ENCODE measurements around the gene STMP1. TPM values are rescaled to one million over a fixed set of nuclear protein-coding genes. Genes with fewer than 3 reads are reported as not detected.

The STMP1 gene
- total RNA-seq, 1 donor from 2014 or later: 36.2 TPM

DNA sequence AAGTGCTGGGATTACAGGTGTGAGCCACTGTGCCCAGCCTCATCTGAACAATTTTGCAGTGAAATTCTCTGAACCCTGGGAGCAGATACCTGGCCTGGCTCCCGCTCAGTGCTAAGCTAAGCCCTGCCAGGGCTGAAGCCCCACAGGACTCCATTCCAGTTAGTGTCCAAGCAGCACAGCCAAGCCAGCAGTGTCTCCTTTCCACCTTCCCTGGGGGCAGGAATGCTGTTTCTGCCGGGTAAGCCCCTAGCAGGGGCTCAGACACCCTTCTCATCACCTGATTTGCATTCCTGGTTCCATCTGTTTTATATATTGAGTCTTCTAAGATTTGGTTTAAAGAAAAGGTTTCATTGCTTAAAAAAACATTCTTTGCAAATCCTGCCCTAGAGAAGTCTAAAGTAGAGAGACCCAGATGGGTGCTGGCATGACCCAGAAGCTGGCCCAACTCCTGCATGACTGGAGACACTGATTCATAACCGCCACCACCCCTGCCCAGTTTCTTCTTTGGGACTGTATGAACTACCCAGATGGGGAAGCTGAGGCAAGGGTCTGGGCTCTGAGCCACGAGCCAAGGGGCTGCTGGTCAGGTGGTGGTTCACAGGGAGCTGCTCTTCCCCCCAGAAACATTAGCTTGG is 51.6 kb downstream of the STMP1 start:
- intact Hi-C loops (cut with DNase I): no loop called here
- no peak for ATAC-seq
- no peak for DNase-seq (ENCODE audit: low spot score)

- no peak for ATAC-seq
- no peak for DNase-seq (ENCODE audit: low spot score)
- intact Hi-C loops (cut with DNase I): no loop called here
Measured at GRCh38 chr7:135714534-135715009, 52.3 kb downstream of the STMP1 start.

DNA sequence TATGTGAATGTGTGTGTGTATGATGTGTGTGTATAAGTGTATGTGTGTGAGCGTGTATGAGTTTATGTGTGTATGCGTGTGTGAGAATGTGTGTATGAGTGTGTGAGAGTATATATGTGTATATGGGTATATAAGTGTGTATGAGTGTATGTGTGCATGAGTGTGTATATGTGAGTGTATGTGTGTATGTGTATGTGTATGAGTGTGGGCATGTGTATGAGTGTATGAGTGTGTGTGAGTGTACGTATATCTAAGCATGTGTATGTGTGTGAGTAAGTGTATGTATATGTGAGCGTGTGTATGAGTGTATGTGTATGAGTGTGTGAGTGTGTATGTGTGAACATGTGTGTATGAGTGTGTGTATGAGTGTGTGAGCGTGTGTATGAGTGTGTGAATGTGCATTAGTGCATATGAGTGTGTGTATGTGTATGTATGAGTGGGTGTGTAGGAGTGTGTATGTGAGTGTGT is 52.8 kb downstream of the STMP1 start:
- intact Hi-C loops (cut with DNase I): no loop called here
- DNase-seq (ENCODE audit: low spot score): no peak
- no peak for ATAC-seq

GRCh38 chr7:135715673-135716072 is 53.4 kb downstream of the STMP1 start:
- no peak for DNase-seq (ENCODE audit: low spot score)
- intact Hi-C loops (cut with DNase I): no loop called here
- ATAC-seq: no peak

GRCh38 chr7:135716677-135717238 is 54.4 kb downstream of the STMP1 start:
- intact Hi-C loops (cut with DNase I): no loop called here
- ATAC-seq: no peak
- DNase-seq (ENCODE audit: low spot score): no peak

DNA sequence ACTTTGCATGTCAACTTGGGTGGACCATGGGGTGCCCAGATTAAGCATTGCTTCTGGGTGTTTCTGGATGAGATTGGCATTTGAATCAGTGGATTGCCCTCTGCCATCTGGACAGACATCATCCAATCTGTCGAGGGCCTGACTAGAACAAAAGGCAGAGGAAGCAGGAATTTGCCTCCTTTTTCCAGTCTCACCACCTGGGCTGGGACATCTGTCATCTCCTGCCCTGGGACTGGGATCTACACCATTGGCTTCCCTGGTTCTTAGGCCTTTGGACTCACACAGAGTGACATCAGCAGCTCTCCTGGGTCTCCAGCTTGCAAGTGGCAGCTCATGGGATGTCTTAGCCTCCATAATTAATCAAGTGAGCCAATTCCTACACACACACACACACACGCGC is 55.4 kb downstream of the STMP1 start:
- no peak for ATAC-seq
- DNase-seq (ENCODE audit: low spot score): no peak
- intact Hi-C loops (cut with DNase I): no loop called here

DNA sequence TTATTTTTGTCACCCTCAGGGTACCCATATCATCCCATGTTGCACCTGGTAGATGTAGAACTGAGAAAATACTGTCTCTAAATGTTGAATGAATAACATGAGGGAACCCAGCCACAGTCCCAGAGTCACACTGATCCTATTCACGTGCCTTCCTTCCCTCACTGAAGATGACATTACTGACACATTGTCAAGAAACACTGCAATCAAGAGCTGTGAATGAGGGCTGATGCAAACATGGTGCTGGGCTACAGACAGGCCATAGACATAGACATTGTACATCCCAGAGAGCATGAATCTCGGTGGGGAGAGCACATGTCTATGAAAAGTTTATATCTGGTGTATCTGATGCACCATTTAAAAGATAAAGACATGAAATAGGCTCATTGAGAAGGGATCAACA is 55.9 kb downstream of the STMP1 start:
- no peak for ATAC-seq
- intact Hi-C loops (cut with DNase I): no loop called here
- no peak for DNase-seq (ENCODE audit: low spot score)

DNA sequence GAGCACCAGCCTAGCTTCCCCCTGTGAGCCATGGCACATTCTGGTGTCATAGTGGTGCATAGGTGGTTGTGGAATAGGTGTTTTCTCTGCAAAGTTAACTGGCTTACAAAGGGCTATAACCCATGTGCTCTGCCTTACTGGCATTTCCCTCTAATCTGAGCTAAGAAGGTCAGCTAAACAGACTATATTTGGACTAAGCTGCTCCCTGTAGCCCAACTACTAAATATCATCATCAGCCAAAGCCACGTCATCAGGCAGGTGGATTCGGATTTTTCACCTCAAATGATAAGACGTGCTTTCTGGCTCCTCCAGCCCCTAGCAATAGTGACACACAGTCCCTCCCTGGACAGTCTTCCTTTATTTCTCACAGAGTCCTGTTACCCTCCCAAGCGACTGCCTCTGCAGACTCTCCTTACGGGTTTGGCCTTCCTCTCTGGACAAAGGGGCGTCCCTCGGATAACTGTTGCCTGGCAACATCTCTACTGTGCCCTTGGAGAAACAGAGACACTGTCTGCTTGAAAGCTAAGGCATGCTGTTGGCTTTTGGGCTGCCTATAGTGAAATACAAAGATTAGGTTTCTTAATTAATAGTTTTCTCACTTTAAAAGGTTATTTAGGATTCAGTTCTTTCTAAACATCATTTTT is 56.6 kb downstream of the STMP1 start:
- intact Hi-C loops (cut with DNase I): no loop called here
- ATAC-seq (no peak), DNase-seq (ENCODE audit: low spot score) (no peak)

DNA sequence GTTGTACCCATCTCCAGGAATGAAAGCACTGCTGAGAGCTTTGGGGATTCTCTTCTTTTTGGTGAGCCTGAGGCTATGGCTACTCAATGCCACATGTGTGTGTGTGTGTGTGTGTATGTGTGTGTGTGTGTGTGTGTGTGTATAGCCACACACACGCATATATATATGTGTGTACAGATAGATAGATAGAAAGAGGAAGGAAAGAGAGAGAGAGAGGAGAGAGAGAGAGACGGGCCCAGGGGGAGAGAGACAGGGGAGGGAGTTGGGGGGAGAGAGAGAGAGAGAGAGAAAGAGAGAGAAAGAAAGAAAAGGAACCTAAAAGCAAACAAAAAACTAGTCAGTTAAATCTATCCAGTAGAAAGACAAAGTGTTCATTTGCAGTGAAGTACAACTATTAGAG is 57.4 kb downstream of the STMP1 start:
- no peak for ATAC-seq
- no peak for DNase-seq (ENCODE audit: low spot score)
- intact Hi-C loops (cut with DNase I): no loop called here

GRCh38 chr7:135721198-135721820 is 59.0 kb downstream of the STMP1 start:
- no peak for ATAC-seq
- DNase-seq (ENCODE audit: low spot score): no peak
- intact Hi-C loops (cut with DNase I): no loop called here

DNA sequence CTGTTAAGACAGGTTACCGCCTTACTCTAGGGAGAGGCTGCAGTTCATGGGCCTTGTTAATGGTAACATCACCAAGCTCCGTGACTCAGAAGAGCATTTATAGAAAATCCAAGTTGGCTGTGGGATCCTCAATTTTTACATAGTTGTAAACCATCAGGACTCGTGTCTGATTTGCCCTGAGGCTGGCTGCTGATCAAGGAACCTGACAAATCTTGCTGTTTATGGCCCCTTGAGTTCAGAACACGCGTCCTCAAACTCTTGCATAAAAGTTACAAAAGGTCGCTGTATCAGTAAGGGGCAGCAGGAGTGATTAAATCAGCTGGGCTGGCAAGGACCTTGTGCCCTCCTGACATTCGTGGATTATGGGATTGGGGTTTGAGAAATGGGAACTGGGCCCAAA is 61.1 kb downstream of the STMP1 start:
- DNase-seq (ENCODE audit: low spot score) (no peak), ATAC-seq (no peak)
- intact Hi-C loops (cut with DNase I): no loop called here

Other genes with a start within 250 kb of the STMP1 start
- gene CNOT4, start 152.4 kb upstream of the STMP1 start, total RNA-seq: 42.9 TPM
- 46.8 TPM for gene NUP205, start 104.6 kb upstream of the STMP1 start, total RNA-seq
- gene SLC13A4, start 65.7 kb downstream of the STMP1 start, total RNA-seq: 0.27 TPM
- 8.0 TPM for gene FAM180A, start 86.3 kb downstream of the STMP1 start, total RNA-seq

All from sciatic nerve (tissue), 2 donors.